ENCODE results near the gene MCTP2.

GRCh38 chr15:94417501-94418293 is 186.3 kb downstream of the MCTP2 start:
- no peak for TF ChIP-seq CTCF (IDR thresholded peaks at IDR 0.05)
- TF ChIP-seq POLR2A (IDR thresholded peaks at IDR 0.05): no peak
